ENCODE data around the gene COLEC12. TPM values are rescaled to one million over a fixed set of nuclear protein-coding genes. Genes with fewer than 3 reads are reported as not detected.

COLEC12 gene
- total RNA-seq, 1 donor: 0.21 TPM

- H3K4me3 ChIP-seq (ENCODE audit: low read length): no peak overlapping the region
- H3K9me3 ChIP-seq (ENCODE audit: low read depth, low read length): no peaks in the 10 kb centered on the region
- no peaks in the 10 kb centered on the region for H3K27me3 ChIP-seq (ENCODE audit: insufficient read depth, low read length)
- H3K4me1 ChIP-seq (ENCODE audit: insufficient read depth, low read length): no peaks in the 10 kb centered on the region
Observed at GRCh38 chr18:350953-351572, 149.4 kb downstream of the COLEC12 start.

GRCh38 chr18:346600-346999 lies 153.9 kb downstream of the COLEC12 start:
- no peaks in the 10 kb centered on the region for H3K4me1 ChIP-seq (ENCODE audit: insufficient read depth, low read length)
- no peaks in the 10 kb centered on the region for H3K9me3 ChIP-seq (ENCODE audit: low read depth, low read length)
- no peaks in the 10 kb centered on the region for H3K27me3 ChIP-seq (ENCODE audit: insufficient read depth, low read length)
- no peak overlapping the region for H3K4me3 ChIP-seq (ENCODE audit: low read length)

GRCh38 chr18:341102-341501 lies 159.4 kb downstream of the COLEC12 start:
- H3K4me3 ChIP-seq (ENCODE audit: low read length): no peak overlapping the region

GRCh38 chr18:340044-340443 lies 160.5 kb downstream of the COLEC12 start:
- H3K9me3 ChIP-seq (ENCODE audit: low read depth, low read length): no peaks in the 10 kb centered on the region
- H3K4me1 ChIP-seq (ENCODE audit: insufficient read depth, low read length): peaks cover 25% of the 10 kb centered on the region
- H3K4me3 ChIP-seq (ENCODE audit: low read length): no peak overlapping the region
- no peaks in the 10 kb centered on the region for H3K27me3 ChIP-seq (ENCODE audit: insufficient read depth, low read length)

More at GRCh38 chr18:341102-341501, 159.4 kb downstream of the COLEC12 start:
- H3K4me1 ChIP-seq (ENCODE audit: insufficient read depth, low read length): peaks cover 20% of the 10 kb centered on the region
- no peaks in the 10 kb centered on the region for H3K27me3 ChIP-seq (ENCODE audit: insufficient read depth, low read length)
- no peaks in the 10 kb centered on the region for H3K9me3 ChIP-seq (ENCODE audit: low read depth, low read length)

GRCh38 chr18:339200-339599 lies 161.3 kb downstream of the COLEC12 start:
- no peaks in the 10 kb centered on the region for H3K27me3 ChIP-seq (ENCODE audit: insufficient read depth, low read length)
- no peaks in the 10 kb centered on the region for H3K9me3 ChIP-seq (ENCODE audit: low read depth, low read length)
- peaks cover 25% of the 10 kb centered on the region for H3K4me1 ChIP-seq (ENCODE audit: insufficient read depth, low read length)
- no peak overlapping the region for H3K4me3 ChIP-seq (ENCODE audit: low read length)

GRCh38 chr18:336713-337112 lies 163.8 kb downstream of the COLEC12 start:
- Histone ChIP-seq H3K4me3 (ENCODE audit: low read length) (no peak overlapping the region), H3K9me3 (ENCODE audit: low read depth, low read length) (no peaks in the 10 kb centered on the region), H3K4me1 (ENCODE audit: insufficient read depth, low read length) (peaks cover 31% of the 10 kb centered on the region), H3K27me3 (ENCODE audit: insufficient read depth, low read length) (no peaks in the 10 kb centered on the region)

- peaks cover 33% of the 10 kb centered on the region for H3K4me1 ChIP-seq (ENCODE audit: insufficient read depth, low read length)
- H3K27me3 ChIP-seq (ENCODE audit: insufficient read depth, low read length): no peaks in the 10 kb centered on the region
- no peaks in the 10 kb centered on the region for H3K9me3 ChIP-seq (ENCODE audit: low read depth, low read length)
- no peak overlapping the region for H3K4me3 ChIP-seq (ENCODE audit: low read length)
Observed at GRCh38 chr18:335733-336132, 164.8 kb downstream of the COLEC12 start.

- Histone ChIP-seq H3K4me3 (ENCODE audit: low read length) (no peak overlapping the region), H3K27me3 (ENCODE audit: insufficient read depth, low read length) (no peaks in the 10 kb centered on the region), H3K9me3 (ENCODE audit: low read depth, low read length) (no peaks in the 10 kb centered on the region), H3K4me1 (ENCODE audit: insufficient read depth, low read length) (peaks cover 33% of the 10 kb centered on the region)
Observed at GRCh38 chr18:334575-335132, 165.8 kb downstream of the COLEC12 start.

- Histone ChIP-seq H3K27me3 (ENCODE audit: insufficient read depth, low read length) (no peaks in the 10 kb centered on the region), H3K9me3 (ENCODE audit: low read depth, low read length) (no peaks in the 10 kb centered on the region), H3K4me1 (ENCODE audit: insufficient read depth, low read length) (peaks cover 33% of the 10 kb centered on the region), H3K4me3 (ENCODE audit: low read length) (no peak overlapping the region)
Observed at GRCh38 chr18:332721-333510, 167.6 kb downstream of the COLEC12 start.

GRCh38 chr18:332007-332406 lies 168.5 kb downstream of the COLEC12 start:
- H3K4me3 ChIP-seq (ENCODE audit: low read length): no peak overlapping the region
- H3K9me3 ChIP-seq (ENCODE audit: low read depth, low read length): no peaks in the 10 kb centered on the region
- H3K27me3 ChIP-seq (ENCODE audit: insufficient read depth, low read length): no peaks in the 10 kb centered on the region
- H3K4me1 ChIP-seq (ENCODE audit: insufficient read depth, low read length): peaks cover 27% of the 10 kb centered on the region

- Histone ChIP-seq H3K4me1 (ENCODE audit: insufficient read depth, low read length) (peaks cover 20% of the 10 kb centered on the region), H3K27me3 (ENCODE audit: insufficient read depth, low read length) (no peaks in the 10 kb centered on the region), H3K4me3 (ENCODE audit: low read length) (no peak overlapping the region), H3K9me3 (ENCODE audit: low read depth, low read length) (no peaks in the 10 kb centered on the region)
Observed at GRCh38 chr18:331221-331821, 169.2 kb downstream of the COLEC12 start.

- Histone ChIP-seq H3K9me3 (ENCODE audit: low read depth, low read length) (no peaks in the 10 kb centered on the region), H3K27me3 (ENCODE audit: insufficient read depth, low read length) (no peaks in the 10 kb centered on the region), H3K4me3 (ENCODE audit: low read length) (no peak overlapping the region), H3K4me1 (ENCODE audit: insufficient read depth, low read length) (peaks cover 13% of the 10 kb centered on the region)
Observed at GRCh38 chr18:328928-329327, 171.6 kb downstream of the COLEC12 start.

- Histone ChIP-seq H3K9me3 (ENCODE audit: low read depth, low read length) (no peaks in the 10 kb centered on the region), H3K27me3 (ENCODE audit: insufficient read depth, low read length) (no peaks in the 10 kb centered on the region), H3K4me3 (ENCODE audit: low read length) (no peak overlapping the region), H3K4me1 (ENCODE audit: insufficient read depth, low read length) (peaks cover 27% of the 10 kb centered on the region)
Observed at GRCh38 chr18:326846-327245, 173.7 kb downstream of the COLEC12 start.

- H3K4me1 ChIP-seq (ENCODE audit: insufficient read depth, low read length): peaks cover 19% of the 10 kb centered on the region
Observed at GRCh38 chr18:323253-323622, 177.3 kb downstream of the COLEC12 start.

GRCh38 chr18:321865-322467 lies 178.5 kb downstream of the COLEC12 start:
- Histone ChIP-seq H3K4me1 (ENCODE audit: insufficient read depth, low read length) (peaks cover 19% of the 10 kb centered on the region), H3K4me3 (ENCODE audit: low read length) (no peak overlapping the region), H3K9me3 (ENCODE audit: low read depth, low read length) (no peaks in the 10 kb centered on the region)

More at GRCh38 chr18:323253-323622, 177.3 kb downstream of the COLEC12 start:
- no peaks in the 10 kb centered on the region for H3K27me3 ChIP-seq (ENCODE audit: insufficient read depth, low read length)
- H3K4me3 ChIP-seq (ENCODE audit: low read length): no peak overlapping the region
- no peaks in the 10 kb centered on the region for H3K9me3 ChIP-seq (ENCODE audit: low read depth, low read length)

More at GRCh38 chr18:321865-322467, 178.5 kb downstream of the COLEC12 start:
- no peaks in the 10 kb centered on the region for H3K27me3 ChIP-seq (ENCODE audit: insufficient read depth, low read length)
